OCI-LY1 (cell line): Measurements from ENCODE around the gene EIF4E3.

Experiments used
- H2AFZ ChIP-seq: fragments of 200-600 bp; sonication (generic), shearing (Covaris generic); 2 replicates; pipeline ENCODE4 v1.6.0; 2014; ENCODE audit warnings: antibody characterized with exemption, mild to moderate bottlenecking, low read length
- H3F3A ChIP-seq: fragments of 200-600 bp; sonication (generic), shearing (Covaris generic); 2 replicates; pipeline ENCODE4 v1.6.0; 2014; ENCODE audit warnings: mild to moderate bottlenecking, antibody characterized with exemption, low read length, moderate library complexity; ENCODE audit not compliant: insufficient read depth
- H3K27ac ChIP-seq: fragments of 200-600 bp; sonication (generic); 2 replicates; pipeline ENCODE4 v1.5.1; 2014; ENCODE audit warnings: low read length, mixed run types, mild to moderate bottlenecking, low read depth; ENCODE audit not compliant: poor library complexity, severe bottlenecking
- H3K27me3 ChIP-seq: fragments of 200-600 bp; sonication (generic); 2 replicates; pipeline ENCODE4 v1.6.0; 2014; ENCODE audit warnings: antibody characterized with exemption, mild to moderate bottlenecking, low read length, moderate library complexity; ENCODE audit not compliant: insufficient read depth
- H3K36me3 ChIP-seq: fragments of 200-600 bp; sonication (generic); 2 replicates; pipeline ENCODE4 v1.6.1; 2014; ENCODE audit warnings: mild to moderate bottlenecking, antibody characterized with exemption, low read length, moderate library complexity, mixed read lengths; ENCODE audit not compliant: insufficient read depth
- H3K4me1 ChIP-seq: fragments of 200-600 bp; sonication (generic); 2 replicates; pipeline ENCODE4 v1.5.1; 2014; ENCODE audit warnings: mild to moderate bottlenecking, low read length, moderate library complexity; ENCODE audit not compliant: insufficient read depth, severe bottlenecking
- H3K4me2 ChIP-seq: fragments of 200-600 bp; sonication (generic), shearing (Covaris generic); 2 replicates; pipeline ENCODE4 v1.6.1; 2014; ENCODE audit warnings: low read length
- H3K4me3 ChIP-seq: fragments of 200-600 bp; sonication (generic); 2 replicates; pipeline ENCODE4 v1.5.1; 2014; ENCODE audit warnings: low read length, low read depth, mild to moderate bottlenecking, mixed read lengths; ENCODE audit not compliant: poor library complexity, severe bottlenecking
- H3K79me2 ChIP-seq: fragments of 200-600 bp; shearing (Covaris generic); 2 replicates; pipeline ENCODE4 v1.6.1; 2016; ENCODE audit warnings: mixed run types, low read length, mixed read lengths; ENCODE audit not compliant: insufficient read depth
- H3K9ac ChIP-seq: fragments of 200-600 bp; sonication (generic), shearing (Covaris generic); 2 replicates; pipeline ENCODE4 v1.6.1; 2014; ENCODE audit warnings: mild to moderate bottlenecking, low read length, mixed read lengths
- H3K9me2 ChIP-seq: fragments of 200-600 bp; sonication (generic), shearing (Covaris generic); 2 replicates; pipeline ENCODE4 v1.6.1; 2014; ENCODE audit warnings: low read depth, mild to moderate bottlenecking, low read length, mixed read lengths
- H3K9me3 ChIP-seq: fragments of 200-600 bp; shearing (Covaris generic); 2 replicates; pipeline ENCODE4 v1.6.1; 2014; ENCODE audit warnings: low read length, mixed read lengths
- H4K20me1 ChIP-seq: fragments of 200-600 bp; sonication (generic), shearing (Covaris generic); 2 replicates; pipeline ENCODE4 v1.6.0; 2016; ENCODE audit warnings: mild to moderate bottlenecking, low read length; ENCODE audit not compliant: insufficient read depth
- EZH2 ChIP-seq: fragments of 200-600 bp; sonication (generic), shearing (Covaris generic); IDR thresholded peaks from 2 replicates; pipeline ENCODE4 v1.8.0; 2017; ENCODE audit warnings: borderline replicate concordance, mixed run types, mild to moderate bottlenecking, antibody characterized with exemption, low read length, moderate library complexity, mixed read lengths
- TF ChIP-seq, protein P1 (sequence below): fragments of 200-600 bp; sonication (generic), shearing (Covaris generic); IDR thresholded peaks from 2 replicates; pipeline ENCODE4 v1.5.1; 2017; ENCODE audit warnings: mild to moderate bottlenecking, antibody characterized with exemption, low read length, moderate library complexity, mixed read lengths

The EIF4E3 gene

DNA sequence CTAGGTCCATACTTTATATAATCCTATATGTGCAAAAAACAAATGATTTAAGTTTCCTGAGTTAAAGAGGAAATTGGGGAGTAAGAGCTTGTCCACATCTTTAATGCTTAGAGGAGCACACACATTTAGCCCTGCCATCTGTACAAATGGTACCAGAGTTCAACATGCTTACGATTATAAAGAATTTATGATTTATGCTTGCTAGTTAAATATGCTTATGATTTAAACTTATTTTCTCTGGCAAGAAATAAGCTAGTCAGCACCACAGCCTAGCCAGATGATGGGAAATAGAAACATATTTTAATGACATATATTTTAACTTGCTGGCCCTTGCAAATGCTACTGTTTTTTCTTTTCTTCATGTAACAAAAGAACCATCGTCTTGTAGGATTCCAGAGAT is 48.3 kb downstream of the EIF4E3 start:
- no peaks in the 10 kb centered on the region for H3K9me3 ChIP-seq
- TF ChIP-seq EZH2: no peak
- TF ChIP-seq, protein P1, sequence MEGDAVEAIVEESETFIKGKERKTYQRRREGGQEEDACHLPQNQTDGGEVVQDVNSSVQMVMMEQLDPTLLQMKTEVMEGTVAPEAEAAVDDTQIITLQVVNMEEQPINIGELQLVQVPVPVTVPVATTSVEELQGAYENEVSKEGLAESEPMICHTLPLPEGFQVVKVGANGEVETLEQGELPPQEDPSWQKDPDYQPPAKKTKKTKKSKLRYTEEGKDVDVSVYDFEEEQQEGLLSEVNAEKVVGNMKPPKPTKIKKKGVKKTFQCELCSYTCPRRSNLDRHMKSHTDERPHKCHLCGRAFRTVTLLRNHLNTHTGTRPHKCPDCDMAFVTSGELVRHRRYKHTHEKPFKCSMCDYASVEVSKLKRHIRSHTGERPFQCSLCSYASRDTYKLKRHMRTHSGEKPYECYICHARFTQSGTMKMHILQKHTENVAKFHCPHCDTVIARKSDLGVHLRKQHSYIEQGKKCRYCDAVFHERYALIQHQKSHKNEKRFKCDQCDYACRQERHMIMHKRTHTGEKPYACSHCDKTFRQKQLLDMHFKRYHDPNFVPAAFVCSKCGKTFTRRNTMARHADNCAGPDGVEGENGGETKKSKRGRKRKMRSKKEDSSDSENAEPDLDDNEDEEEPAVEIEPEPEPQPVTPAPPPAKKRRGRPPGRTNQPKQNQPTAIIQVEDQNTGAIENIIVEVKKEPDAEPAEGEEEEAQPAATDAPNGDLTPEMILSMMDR: no peak
- H3K9ac ChIP-seq: no peak overlapping the region
- 0 out of 2 replicates have a peak, but pooled peaks cover 4% of the 10 kb centered on the region for H3K27me3 ChIP-seq
- no peak overlapping the region for H2AFZ ChIP-seq
- H3K4me2 ChIP-seq: no peak overlapping the region
- no peaks in the 10 kb centered on the region for H4K20me1 ChIP-seq
- no peaks in the 10 kb centered on the region for H3K9me2 ChIP-seq
- H3K79me2 ChIP-seq: no peaks in the 10 kb centered on the region
- H3F3A ChIP-seq: no peaks in the 10 kb centered on the region
- H3K4me1 ChIP-seq: no peaks in the 10 kb centered on the region
- no peak overlapping the region for H3K27ac ChIP-seq
- H3K36me3 ChIP-seq: no peaks in the 10 kb centered on the region
- no peak overlapping the region for H3K4me3 ChIP-seq

DNA sequence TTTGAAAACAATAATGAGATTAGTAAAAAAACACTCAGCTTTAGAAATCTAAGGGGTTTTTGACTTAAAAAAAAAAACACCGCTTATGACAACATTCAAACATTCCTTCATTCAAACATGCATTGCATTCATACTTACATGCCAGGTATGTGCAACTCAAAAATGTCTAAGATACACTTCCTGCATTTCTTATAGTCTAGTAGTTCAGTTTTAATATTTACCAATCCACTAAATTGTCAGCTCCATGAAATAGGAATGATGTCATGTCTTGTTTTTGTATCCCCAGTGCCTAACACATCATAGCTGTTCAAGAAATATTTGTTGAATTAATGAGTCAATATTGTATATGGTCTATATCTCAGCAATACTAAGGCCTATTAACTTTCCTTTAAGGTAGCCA is 51.7 kb downstream of the EIF4E3 start:
- Histone ChIP-seq H3K79me2 (no peaks in the 10 kb centered on the region), H3F3A (no peaks in the 10 kb centered on the region), H4K20me1 (no peaks in the 10 kb centered on the region), H3K27ac (no peak overlapping the region), H3K4me1 (no peaks in the 10 kb centered on the region), H3K4me3 (no peak overlapping the region), H3K9me3 (no peaks in the 10 kb centered on the region), H3K27me3 (0 out of 2 replicates have a peak, but pooled peaks cover 4% of the 10 kb centered on the region), H3K9ac (no peak overlapping the region), H3K36me3 (no peaks in the 10 kb centered on the region), H3K4me2 (no peak overlapping the region), H2AFZ (no peak overlapping the region), H3K9me2 (no peaks in the 10 kb centered on the region)
- TF ChIP-seq, protein P1: no peak
- no peak for TF ChIP-seq EZH2

DNA sequence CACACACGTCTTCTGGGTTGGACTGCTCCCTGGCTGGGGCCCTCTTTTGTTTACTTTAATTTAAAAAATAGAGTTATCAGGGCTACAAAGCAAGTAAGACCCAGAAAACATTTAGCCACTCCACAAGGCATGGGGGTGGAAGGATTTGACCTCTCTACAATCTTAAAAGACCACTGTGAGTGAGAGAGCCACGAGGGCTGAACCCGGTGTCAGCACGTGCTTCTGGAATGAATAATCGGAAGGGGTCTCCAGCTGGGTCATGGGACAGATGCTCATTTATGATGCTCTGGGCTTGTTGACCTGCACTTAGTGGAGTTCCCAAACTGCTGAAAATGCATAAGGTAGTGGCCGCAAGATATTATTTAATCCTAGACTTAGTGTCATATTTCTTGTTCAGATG is 52.4 kb downstream of the EIF4E3 start:
- H3K4me2 ChIP-seq: no peak overlapping the region
- H3K9me3 ChIP-seq: no peaks in the 10 kb centered on the region
- H3K9me2 ChIP-seq: no peaks in the 10 kb centered on the region
- TF ChIP-seq, protein P1: no peak
- no peak for TF ChIP-seq EZH2
- H3K27ac ChIP-seq: no peak overlapping the region
- H3K36me3 ChIP-seq: no peaks in the 10 kb centered on the region
- H3K4me1 ChIP-seq: no peaks in the 10 kb centered on the region
- H3K4me3 ChIP-seq: no peak overlapping the region
- H4K20me1 ChIP-seq: no peaks in the 10 kb centered on the region
- H3K79me2 ChIP-seq: no peaks in the 10 kb centered on the region
- no peaks in the 10 kb centered on the region for H3F3A ChIP-seq
- 0 out of 2 replicates have a peak, but pooled peaks cover 4% of the 10 kb centered on the region for H3K27me3 ChIP-seq
- H3K9ac ChIP-seq: no peak overlapping the region
- H2AFZ ChIP-seq: no peak overlapping the region
